Fibroblast of lung (primary cell): ENCODE data around the gene VAMP7.

Source experiments
- CTCF ChIP-seq, 2 donors: IDR thresholded peaks in 1 of 2; conservative IDR thresholded peaks in 1 of 2; 1 replicate in 1 of 2; 2 replicates in 1 of 2; pipeline ENCODE4 v1.5.1; 2011 to 2012; ENCODE audit warnings: low read length in 2 of 2, control low read depth in 1 of 2, inconsistent platforms in 1 of 2, low read depth in 1 of 2, mild to moderate bottlenecking in 1 of 2
- EZH2 ChIP-seq: IDR thresholded peaks from 2 replicates; pipeline ENCODE4 v1.5.1; 2012; ENCODE audit warnings: low read length, control low read depth, mild to moderate bottlenecking; ENCODE audit errors: missing control alignments

GRCh38 chrX:155876704-155877103 lies 4.4 kb upstream of the VAMP7 start:
- TF ChIP-seq CTCF (conservative IDR thresholded peaks at IDR 0.05 in 1 of 2, IDR thresholded peaks at IDR 0.05 in 1 of 2; ENCODE audit: low read depth in 1 of 2, low read length in 2 of 2): no peak
- TF ChIP-seq EZH2: no peak
